ENCODE results near the gene IFNLR1. TPM values are rescaled to one million over a fixed set of nuclear protein-coding genes. Genes with fewer than 3 reads are reported as not detected.

IFNLR1 gene
- total RNA-seq, 2 donors from 2014 or later: 0.36 to 2.0 TPM

GRCh38 chr1:24201941-24202440 is 14.9 kb upstream of the IFNLR1 start:
- Mint-ChIP-seq H3K9me3 (no peaks in the 10 kb centered on the region), H3K27me3 (peaks cover 0 to 18% of the 10 kb centered on the region in 2 donors), H3K27ac (no peak overlapping the region), H3K4me3 (no peak overlapping the region), H3K4me1 (ENCODE audit: low read depth in 2 of 2) (peaks cover 2 to 4% of the 10 kb centered on the region in 2 donors), H3K36me3 (no peaks in the 10 kb centered on the region)
- DNase-seq (ENCODE audit: low spot score) (no peak), ATAC-seq (peak in 1 of 2 donors; percentile 39)

DNA sequence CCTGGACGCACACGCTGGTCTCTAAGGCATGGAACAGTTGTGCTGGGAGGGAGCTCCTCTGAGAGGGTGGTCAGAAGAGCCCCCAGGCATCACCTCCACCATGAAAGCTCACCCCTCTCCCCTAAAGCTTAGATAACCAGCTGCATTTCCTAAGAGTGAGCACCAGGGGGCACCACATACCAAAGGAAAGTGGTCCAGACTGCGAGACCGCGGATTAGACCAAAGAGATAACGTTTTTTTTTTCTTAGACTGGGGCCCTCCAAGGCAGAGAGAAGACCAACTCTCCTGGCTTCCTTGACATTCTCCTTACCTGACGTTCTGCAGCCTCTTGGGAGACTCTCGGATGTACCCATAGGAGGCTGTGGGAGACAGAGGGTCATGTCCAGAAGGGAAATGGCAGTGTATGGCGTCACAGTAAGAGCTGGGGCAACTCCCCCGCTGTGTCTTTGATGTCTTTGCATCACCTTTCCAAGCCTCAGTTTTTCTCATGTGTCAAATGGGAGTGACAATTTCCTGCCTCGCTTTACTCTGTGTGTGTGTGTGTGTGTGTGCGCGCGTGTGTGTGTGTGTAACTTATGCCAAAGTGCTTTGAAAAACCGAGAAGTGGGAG is 12.3 kb upstream of the IFNLR1 start:
- peak; percentile 74 for DNase-seq (ENCODE audit: low spot score)
- Mint-ChIP-seq H3K27me3 (peaks cover 0 to 17% of the 10 kb centered on the region in 2 donors), H3K4me1 (ENCODE audit: low read depth in 2 of 2) (peaks cover 2 to 9% of the 10 kb centered on the region in 2 donors), H3K27ac (no peak overlapping the region), H3K4me3 (no peak overlapping the region), H3K9me3 (no peaks in the 10 kb centered on the region), H3K36me3 (no peaks in the 10 kb centered on the region)
- ATAC-seq: peak; percentile 76 to 77

DNA sequence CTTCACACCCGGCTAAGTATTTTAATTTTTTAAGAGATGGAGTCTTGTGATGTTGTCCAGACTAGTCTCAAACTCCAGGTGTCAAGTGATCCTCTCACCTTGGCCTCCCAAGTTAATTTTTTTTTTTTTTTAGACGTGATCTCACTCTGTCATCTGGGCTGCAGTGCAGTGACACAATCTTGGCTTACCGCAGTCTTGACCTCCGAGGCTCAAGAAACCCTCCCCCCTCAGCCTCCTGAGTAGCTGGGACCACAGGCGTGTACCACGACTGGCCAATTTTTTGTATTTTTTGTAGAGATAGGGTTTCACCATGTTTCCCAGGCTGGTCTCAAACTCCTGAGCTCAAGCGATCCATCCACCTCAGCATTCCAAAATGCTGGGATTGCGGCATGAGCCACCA is 11.7 kb upstream of the IFNLR1 start:
- DNase-seq (ENCODE audit: low spot score): no peak
- peaks cover 2 to 9% of the 10 kb centered on the region in 2 donors for H3K4me1 Mint-ChIP-seq (ENCODE audit: low read depth in 2 of 2)

GRCh38 chr1:24195874-24196273 is 8.8 kb upstream of the IFNLR1 start:
- no peaks in the 10 kb centered on the region for H3K9me3 Mint-ChIP-seq
- no peaks in the 10 kb centered on the region for H3K36me3 Mint-ChIP-seq

More for the DNA sequence above, 11.7 kb upstream of the IFNLR1 start:
- H3K27me3 Mint-ChIP-seq: peaks cover 0 to 14% of the 10 kb centered on the region in 2 donors
- no peak for ATAC-seq
- H3K4me3 Mint-ChIP-seq: no peak overlapping the region
- no peaks in the 10 kb centered on the region for H3K9me3 Mint-ChIP-seq
- H3K36me3 Mint-ChIP-seq: no peaks in the 10 kb centered on the region
- H3K27ac Mint-ChIP-seq: no peak overlapping the region

DNA sequence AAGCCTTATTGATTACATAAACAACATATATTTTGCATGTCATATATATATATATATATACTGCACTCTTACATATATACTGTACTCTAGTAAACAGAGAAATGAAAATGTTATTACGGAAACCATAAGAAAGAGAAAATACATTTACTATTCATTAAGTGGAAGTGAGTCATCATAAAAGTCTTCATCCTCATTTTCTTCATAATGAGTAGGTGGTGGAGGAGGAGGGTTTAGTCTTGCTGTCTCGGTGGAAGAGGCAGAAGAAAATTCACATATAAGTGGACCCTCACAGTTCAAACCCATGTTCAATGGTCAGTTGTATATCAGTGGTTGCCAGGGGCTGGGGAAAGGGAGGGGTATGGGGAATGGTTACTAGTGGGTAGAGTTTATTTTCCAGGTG is 8.0 kb upstream of the IFNLR1 start:
- Mint-ChIP-seq H3K4me1 (ENCODE audit: low read depth in 2 of 2) (peaks cover 14 to 35% of the 10 kb centered on the region in 2 donors), H3K4me3 (no peak overlapping the region), H3K9me3 (no peaks in the 10 kb centered on the region), H3K27me3 (peaks cover 0 to 24% of the 10 kb centered on the region in 2 donors), H3K27ac (no peak overlapping the region), H3K36me3 (no peaks in the 10 kb centered on the region)
- DNase-seq (ENCODE audit: low spot score) (no peak), ATAC-seq (no peak)

More at GRCh38 chr1:24195874-24196273, 8.8 kb upstream of the IFNLR1 start:
- H3K27ac Mint-ChIP-seq: no peak overlapping the region
- no peak for ATAC-seq
- peaks cover 11 to 29% of the 10 kb centered on the region in 2 donors for H3K4me1 Mint-ChIP-seq (ENCODE audit: low read depth in 2 of 2)
- H3K27me3 Mint-ChIP-seq: peaks cover 0 to 25% of the 10 kb centered on the region in 2 donors
- no peak overlapping the region for H3K4me3 Mint-ChIP-seq
- DNase-seq (ENCODE audit: low spot score): no peak

DNA sequence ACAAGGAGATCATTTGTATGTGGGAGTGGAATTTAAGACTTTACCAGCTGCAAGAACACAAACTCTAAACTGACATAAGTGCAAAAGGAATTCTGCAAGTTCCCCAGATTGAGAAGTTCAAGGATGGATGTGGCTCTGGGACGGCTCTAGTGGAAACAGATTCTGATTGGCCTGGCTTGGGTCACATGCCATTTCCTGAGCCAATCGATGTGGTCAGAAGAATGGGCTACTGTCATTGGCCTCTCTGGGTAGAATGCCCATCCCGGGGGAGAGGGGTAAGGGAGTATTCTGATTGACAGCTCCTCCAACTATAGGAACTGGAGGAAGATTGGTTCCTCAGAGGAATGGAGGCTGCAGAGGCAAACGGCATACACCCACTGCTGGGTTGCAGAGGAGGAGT is 6.0 kb upstream of the IFNLR1 start:
- H3K9me3 Mint-ChIP-seq: no peaks in the 10 kb centered on the region
- no peaks in the 10 kb centered on the region for H3K36me3 Mint-ChIP-seq
- peaks cover 13 to 44% of the 10 kb centered on the region in 2 donors for H3K4me1 Mint-ChIP-seq (ENCODE audit: low read depth in 2 of 2)
- DNase-seq (ENCODE audit: low spot score): no peak
- H3K27me3 Mint-ChIP-seq: peaks cover 0 to 36% of the 10 kb centered on the region in 2 donors
- no peak overlapping the region for H3K4me3 Mint-ChIP-seq
- H3K27ac Mint-ChIP-seq: no peak overlapping the region
- no peak for ATAC-seq

- ATAC-seq (peak; percentile 44 to 87), DNase-seq (ENCODE audit: low spot score) (no peak)
- Mint-ChIP-seq H3K9me3 (no peaks in the 10 kb centered on the region), H3K36me3 (no peaks in the 10 kb centered on the region), H3K4me3 (peak overlapping the region; percentile 54), H3K27ac (peak overlapping the region in 1 of 2 donors; percentile 75), H3K27me3 (peaks cover 0 to 29% of the 10 kb centered on the region in 2 donors), H3K4me1 (ENCODE audit: low read depth in 2 of 2) (peaks cover 13 to 44% of the 10 kb centered on the region in 2 donors)
Measured at GRCh38 chr1:24191860-24192259, 4.8 kb upstream of the IFNLR1 start.

DNA sequence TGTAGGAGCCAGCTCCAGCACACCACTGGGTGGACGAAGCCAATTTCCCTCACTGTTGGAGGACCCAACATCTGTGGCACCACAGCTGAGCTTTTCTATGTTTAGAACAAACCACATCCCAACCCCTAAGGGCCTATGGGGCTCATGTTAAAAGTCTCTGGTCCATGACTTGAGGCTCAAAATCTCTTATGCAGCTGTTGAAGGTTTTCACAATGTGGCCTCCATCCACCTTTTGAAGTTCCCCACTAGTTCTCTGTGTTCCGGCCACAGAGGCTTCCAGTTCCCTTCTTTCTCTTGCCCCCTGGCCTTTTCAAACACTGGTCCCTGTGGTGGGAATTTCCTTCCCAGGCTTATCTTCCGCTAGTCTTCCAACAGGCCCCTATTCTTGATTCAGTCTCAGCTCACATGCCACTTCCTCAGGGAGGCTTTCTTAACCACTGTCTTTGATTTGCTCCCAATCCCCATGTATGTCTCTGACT is 3.9 kb upstream of the IFNLR1 start:
- DNase-seq (ENCODE audit: low spot score) (no peak), ATAC-seq (no peak)
- H3K4me1 Mint-ChIP-seq (ENCODE audit: low read depth in 2 of 2): peaks cover 17 to 51% of the 10 kb centered on the region in 2 donors
- H3K4me3 Mint-ChIP-seq: peak overlapping the region; percentile 54
- H3K27ac Mint-ChIP-seq: peak overlapping the region in 1 of 2 donors; percentile 75
- H3K9me3 Mint-ChIP-seq: no peaks in the 10 kb centered on the region
- no peaks in the 10 kb centered on the region for H3K36me3 Mint-ChIP-seq
- H3K27me3 Mint-ChIP-seq: peaks cover 0 to 33% of the 10 kb centered on the region in 2 donors

GRCh38 chr1:24189528-24189927 is 2.4 kb upstream of the IFNLR1 start:
- H3K36me3 Mint-ChIP-seq: no peaks in the 10 kb centered on the region
- no peak for DNase-seq (ENCODE audit: low spot score)
- H3K4me3 Mint-ChIP-seq: peak overlapping the region; percentile 62
- peaks cover 17 to 46% of the 10 kb centered on the region in 2 donors for H3K4me1 Mint-ChIP-seq (ENCODE audit: low read depth in 2 of 2)
- peaks cover 0 to 33% of the 10 kb centered on the region in 2 donors for H3K27me3 Mint-ChIP-seq
- no peak for ATAC-seq
- H3K9me3 Mint-ChIP-seq: no peaks in the 10 kb centered on the region
- H3K27ac Mint-ChIP-seq: peak overlapping the region in 1 of 2 donors; percentile 75

GRCh38 chr1:24186711-24186992 is 437 bp downstream of the IFNLR1 start:
- Mint-ChIP-seq H3K36me3 (no peaks in the 10 kb centered on the region), H3K27ac (no peak overlapping the region), H3K9me3 (no peaks in the 10 kb centered on the region), H3K27me3 (peaks cover 0 to 32% of the 10 kb centered on the region in 2 donors), H3K4me3 (peak overlapping the region; percentile 72), H3K4me1 (ENCODE audit: low read depth in 2 of 2) (peaks cover 15 to 40% of the 10 kb centered on the region in 2 donors)
- ATAC-seq (no peak), DNase-seq (ENCODE audit: low spot score) (no peak)

DNA sequence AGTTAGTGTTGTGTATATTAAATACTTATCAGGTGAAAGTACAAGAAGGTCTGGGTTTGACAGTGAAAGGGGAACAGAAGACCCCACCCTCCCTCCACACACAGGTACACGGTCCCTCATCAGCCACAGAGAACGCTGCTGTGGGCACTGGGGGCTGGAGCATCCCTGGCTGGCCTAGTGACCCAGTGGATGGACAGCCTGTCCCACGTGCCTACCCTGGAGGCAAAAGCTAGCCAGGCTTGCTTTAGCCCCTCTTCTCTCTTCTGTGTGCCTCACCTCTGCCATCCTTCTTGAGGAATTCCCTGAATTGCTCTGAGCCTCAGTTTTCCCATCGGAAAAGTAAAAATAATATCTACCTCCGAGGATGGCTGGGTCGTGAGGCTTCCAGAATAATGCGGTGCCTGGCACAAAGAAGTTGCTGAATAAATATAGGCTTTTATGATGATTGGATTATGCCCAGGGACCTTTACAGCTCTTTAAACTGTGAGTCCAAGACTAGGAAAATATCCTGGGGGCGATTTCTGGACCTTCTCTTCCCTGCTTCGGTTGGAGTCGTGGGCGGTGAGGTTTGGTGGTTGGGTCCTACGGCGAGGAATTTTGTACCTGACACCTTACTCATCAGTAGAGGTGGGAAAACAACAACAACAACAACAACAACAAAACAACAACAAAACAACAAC is 918 bp downstream of the IFNLR1 start:
- Mint-ChIP-seq H3K36me3 (no peaks in the 10 kb centered on the region), H3K27ac (no peak overlapping the region), H3K4me1 (ENCODE audit: low read depth in 2 of 2) (peaks cover 10 to 35% of the 10 kb centered on the region in 2 donors), H3K4me3 (peak overlapping the region; percentile 72), H3K9me3 (no peaks in the 10 kb centered on the region), H3K27me3 (peaks cover 0 to 27% of the 10 kb centered on the region in 2 donors)
- DNase-seq (ENCODE audit: low spot score) (no peak), ATAC-seq (no peak)

DNA sequence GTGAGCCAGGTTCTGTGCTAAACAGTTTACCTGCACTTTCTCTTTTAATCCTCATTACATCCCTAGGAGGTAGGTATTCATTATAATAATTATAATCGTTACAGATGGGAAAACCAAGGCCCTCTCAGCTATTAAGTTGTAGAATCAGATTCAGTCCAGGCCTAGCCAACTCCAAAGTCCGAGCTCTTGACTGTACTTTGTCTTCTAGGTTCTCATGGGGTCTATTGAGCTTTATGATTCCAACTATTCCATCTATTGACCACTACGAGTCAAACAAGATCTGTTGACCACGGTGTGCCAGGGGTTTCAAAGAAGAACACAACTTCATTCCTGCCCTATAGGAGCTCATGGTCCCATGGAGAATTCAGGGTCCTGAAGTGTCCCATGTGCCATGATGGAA is 2.0 kb downstream of the IFNLR1 start:
- Mint-ChIP-seq H3K9me3 (no peaks in the 10 kb centered on the region), H3K36me3 (no peaks in the 10 kb centered on the region), H3K27me3 (peaks cover 0 to 27% of the 10 kb centered on the region in 2 donors), H3K27ac (no peak overlapping the region), H3K4me3 (no peak overlapping the region), H3K4me1 (ENCODE audit: low read depth in 2 of 2) (peaks cover 5 to 26% of the 10 kb centered on the region in 2 donors)
- ATAC-seq (no peak), DNase-seq (ENCODE audit: low spot score) (no peak)

GRCh38 chr1:24182061-24182460 is 5.0 kb downstream of the IFNLR1 start:
- DNase-seq (ENCODE audit: low spot score) (no peak), ATAC-seq (no peak)
- Mint-ChIP-seq H3K4me3 (no peak overlapping the region), H3K36me3 (no peaks in the 10 kb centered on the region), H3K9me3 (no peaks in the 10 kb centered on the region), H3K4me1 (ENCODE audit: low read depth in 2 of 2) (peaks cover 4 to 13% of the 10 kb centered on the region in 2 donors), H3K27ac (no peak overlapping the region), H3K27me3 (peaks cover 0 to 17% of the 10 kb centered on the region in 2 donors)

DNA sequence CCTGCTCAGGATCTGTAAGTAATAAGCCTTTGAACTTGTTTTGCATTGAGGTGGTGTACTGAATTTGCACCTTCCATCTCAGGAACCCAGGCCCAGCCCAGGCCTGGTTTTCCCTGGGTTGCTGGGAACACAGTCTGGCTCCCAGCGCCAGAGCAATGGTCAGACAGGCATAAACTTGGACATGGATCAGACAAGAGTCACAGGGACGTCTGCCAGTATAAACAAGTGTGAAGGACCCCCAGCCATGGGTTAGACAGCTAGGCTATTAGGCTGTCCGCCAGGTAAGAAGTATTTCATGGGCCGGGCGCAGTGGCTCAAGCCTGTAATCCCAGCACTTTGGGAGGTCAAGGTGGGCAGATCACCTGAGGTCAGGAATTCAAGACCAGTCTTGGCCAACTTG is 5.5 kb downstream of the IFNLR1 start:
- Mint-ChIP-seq H3K4me1 (ENCODE audit: low read depth in 2 of 2) (peaks cover 4 to 11% of the 10 kb centered on the region in 2 donors), H3K4me3 (no peak overlapping the region), H3K9me3 (no peaks in the 10 kb centered on the region), H3K36me3 (no peaks in the 10 kb centered on the region), H3K27me3 (peaks cover 0 to 17% of the 10 kb centered on the region in 2 donors), H3K27ac (no peak overlapping the region)
- ATAC-seq: no peak
- no peak for DNase-seq (ENCODE audit: low spot score)
